ENCODE data around the gene ABCA10.

DNA sequence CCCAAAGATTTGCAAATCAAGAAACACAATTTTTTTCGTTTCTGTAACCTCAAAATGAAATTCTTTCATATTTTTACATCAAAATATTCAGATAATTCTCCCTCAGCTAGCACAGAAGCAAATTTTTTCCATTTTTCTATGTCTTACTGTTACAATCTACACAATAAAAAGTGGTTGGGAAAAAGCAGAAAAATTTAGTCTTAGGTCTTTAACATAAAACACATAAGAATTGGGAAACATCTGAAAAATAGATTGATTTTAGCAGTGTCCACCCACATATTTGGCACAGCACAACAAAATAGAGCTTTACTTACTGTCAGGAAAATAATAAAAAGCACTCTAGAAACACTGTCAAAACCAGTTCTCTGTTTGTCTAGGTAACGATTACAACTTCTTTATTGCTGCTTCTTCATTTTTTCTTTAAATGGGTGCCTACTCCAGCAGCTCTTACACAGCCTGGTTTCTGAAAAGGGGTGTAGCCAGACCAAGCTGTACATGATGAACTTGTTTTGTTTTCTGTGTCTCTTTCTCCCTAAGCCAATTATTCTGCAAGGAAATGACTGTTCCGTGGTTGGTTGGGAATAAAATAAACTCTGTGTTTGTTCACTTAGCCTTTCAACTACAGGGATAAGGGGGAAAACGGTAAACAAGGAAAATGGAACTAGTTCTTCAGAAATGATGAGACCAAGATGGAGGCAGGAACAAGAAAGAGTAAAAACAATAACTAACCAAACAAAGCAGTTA, 87.0 kb downstream of the ABCA10 start, which contains the start of gene ABCA6:
- no peak for TF ChIP-seq LEF1 (IDR thresholded peaks at IDR 0.05; ENCODE audit: borderline replicate concordance)
- TF ChIP-seq SP1 (IDR thresholded peaks at IDR 0.05) = no peak
- TF ChIP-seq ARNT (IDR thresholded peaks at IDR 0.05) = no peak
- no peak for TF ChIP-seq FOXM1 (IDR thresholded peaks at IDR 0.05; ENCODE audit: borderline replicate concordance)
- TF ChIP-seq L3MBTL2 (conservative IDR thresholded peaks at IDR 0.05) = no peak
- no peak for TF ChIP-seq NFRKB (IDR thresholded peaks at IDR 0.05)
- TF ChIP-seq BHLHE40 (IDR thresholded peaks at IDR 0.05; ENCODE audit: borderline replicate concordance) = no peak
- no peak for TF ChIP-seq FOXA1 (IDR thresholded peaks at IDR 0.05)
- no peak for TF ChIP-seq SUZ12 (IDR thresholded peaks at IDR 0.05)
- no peak for TF ChIP-seq HDGF (IDR thresholded peaks at IDR 0.05; ENCODE audit: borderline replicate concordance)
- no peak for TF ChIP-seq TARDBP (IDR thresholded peaks at IDR 0.05)
- TF ChIP-seq PKNOX1 (IDR thresholded peaks at IDR 0.05) = no peak
- TF ChIP-seq FOXK2 (IDR thresholded peaks at IDR 0.05) = no peak
- TF ChIP-seq ELF4 (IDR thresholded peaks at IDR 0.05) = no peak

Data from HEK293T (cell line).